Measurements from ENCODE around the gene RNF213.

RNF213 gene

GRCh38 chr17:80443916-80444643 is 183.4 kb downstream of the RNF213 start:
- Histone ChIP-seq H2AFZ (no peak overlapping the region), H3K4me1 (no peaks in the 10 kb centered on the region), H3K9ac (no peak overlapping the region), H3K36me3 (ENCODE audit: control insufficient read depth, insufficient read depth, low read length) (no peaks in the 10 kb centered on the region), H3K4me3 (ENCODE audit: low read depth, low read length) (no peak overlapping the region), H3K9me3 (ENCODE audit: control insufficient read depth, low read length) (no peaks in the 10 kb centered on the region), H3K27me3 (ENCODE audit: control insufficient read depth, insufficient read depth, low read length) (no peaks in the 10 kb centered on the region), H3K27ac (no peak overlapping the region), H3K79me2 (peaks cover 4% of the 10 kb centered on the region), H3K4me2 (ENCODE audit: low read length) (no peak overlapping the region)
- TF ChIP-seq CTCF (IDR thresholded peaks at IDR 0.05), result no peak

GRCh38 chr17:80444644-80444979 is 184.0 kb downstream of the RNF213 start:
- H3K4me2 ChIP-seq (ENCODE audit: low read length), result no peak overlapping the region
- H3K4me1 ChIP-seq, result no peaks in the 10 kb centered on the region
- H3K4me3 ChIP-seq (ENCODE audit: low read depth, low read length), result no peak overlapping the region
- H3K79me2 ChIP-seq, result peaks cover 2% of the 10 kb centered on the region
- H3K36me3 ChIP-seq (ENCODE audit: control insufficient read depth, insufficient read depth, low read length), result no peaks in the 10 kb centered on the region
- no peak overlapping the region for H2AFZ ChIP-seq
- no peak for TF ChIP-seq CTCF (IDR thresholded peaks at IDR 0.05)
- no peaks in the 10 kb centered on the region for H3K27me3 ChIP-seq (ENCODE audit: control insufficient read depth, insufficient read depth, low read length)
- H3K27ac ChIP-seq, result no peak overlapping the region
- no peak overlapping the region for H3K9ac ChIP-seq
- no peaks in the 10 kb centered on the region for H3K9me3 ChIP-seq (ENCODE audit: control insufficient read depth, low read length)

- H2AFZ ChIP-seq, result no peak overlapping the region
- TF ChIP-seq CTCF (IDR thresholded peaks at IDR 0.05), result no peak
- H3K4me1 ChIP-seq, result no peaks in the 10 kb centered on the region
Observed at GRCh38 chr17:80445007-80445725, 184.5 kb downstream of the RNF213 start.

GRCh38 chr17:80445726-80446110 is 185.1 kb downstream of the RNF213 start:
- no peaks in the 10 kb centered on the region for H3K4me1 ChIP-seq
- H3K27me3 ChIP-seq (ENCODE audit: control insufficient read depth, insufficient read depth, low read length), result no peaks in the 10 kb centered on the region
- H2AFZ ChIP-seq, result no peak overlapping the region
- no peak overlapping the region for H3K4me3 ChIP-seq (ENCODE audit: low read depth, low read length)
- H3K79me2 ChIP-seq, result no peaks in the 10 kb centered on the region
- no peak for TF ChIP-seq CTCF (IDR thresholded peaks at IDR 0.05)
- no peak overlapping the region for H3K4me2 ChIP-seq (ENCODE audit: low read length)
- no peaks in the 10 kb centered on the region for H3K36me3 ChIP-seq (ENCODE audit: control insufficient read depth, insufficient read depth, low read length)
- no peak overlapping the region for H3K27ac ChIP-seq
- H3K9me3 ChIP-seq (ENCODE audit: control insufficient read depth, low read length), result no peaks in the 10 kb centered on the region
- no peak overlapping the region for H3K9ac ChIP-seq

More at GRCh38 chr17:80445007-80445725, 184.5 kb downstream of the RNF213 start:
- Histone ChIP-seq H3K4me3 (ENCODE audit: low read depth, low read length) (no peak overlapping the region), H3K9me3 (ENCODE audit: control insufficient read depth, low read length) (no peaks in the 10 kb centered on the region), H3K79me2 (no peaks in the 10 kb centered on the region), H3K36me3 (ENCODE audit: control insufficient read depth, insufficient read depth, low read length) (no peaks in the 10 kb centered on the region), H3K9ac (no peak overlapping the region), H3K27ac (no peak overlapping the region), H3K27me3 (ENCODE audit: control insufficient read depth, insufficient read depth, low read length) (no peaks in the 10 kb centered on the region), H3K4me2 (ENCODE audit: low read length) (no peak overlapping the region)
